Femur (tissue), 1 donor: ENCODE measurements around the gene MBD3L1.

Experiments used
- DNase-seq: peaks from one replicate; pipeline ENCODE4 v3.0.0-alpha.2; 2017

The MBD3L1 gene

DNA sequence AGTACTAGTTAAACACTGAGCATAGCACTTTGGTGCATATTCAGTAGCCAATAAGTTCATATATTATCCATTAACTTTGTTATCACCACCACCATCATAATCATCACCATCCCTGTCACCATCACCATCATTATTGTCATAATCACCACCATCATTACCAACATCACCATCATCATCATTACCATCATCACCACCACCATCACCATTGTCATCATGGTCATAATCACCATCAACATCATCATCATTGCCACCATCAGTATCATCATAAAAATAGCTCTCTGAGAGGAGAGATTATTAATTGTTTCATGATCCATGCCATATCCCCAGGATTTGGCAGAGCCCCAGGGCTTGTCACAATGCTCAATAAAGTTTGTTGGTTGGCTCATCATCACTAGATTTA is 49.3 kb downstream of the MBD3L1 start:
- DNase-seq, result no peak

GRCh38 chr19:8884416-8884815 is 52.2 kb downstream of the MBD3L1 start:
- no peak for DNase-seq

GRCh38 chr19:8887364-8887763 is 55.2 kb downstream of the MBD3L1 start:
- DNase-seq, result no peak

- no peak for DNase-seq
Measured at GRCh38 chr19:8890260-8890659, 58.1 kb downstream of the MBD3L1 start.
